GM23338 (cell line): Measurements from ENCODE around the gene SERF2. TPM values are rescaled to one million over a fixed set of nuclear protein-coding genes. Genes with fewer than 3 reads are reported as not detected.

ENCODE experiments used
- microRNA counts: library from miRNA; unstranded; fragments of <30 nt; microRNA quantifications from one replicate; lab custom pipeline; 2017
- microRNA-seq: library from miRNA; unstranded; fragments of <30 nt; microRNA quantifications from one replicate; pipeline ENCODE4, GENCODE V29; 2017
- polyA plus RNA-seq: library from polyadenylated mRNA; unstranded; fragments of >200 nt; fragmentation: Nextera tagmentation; extraction: Ambion mirVana; gene quantifications from 2 replicates; pipeline ENCODE4 v1.2.1, GENCODE V29; 2016
- small RNA-seq: library from RNA; depleted of rRNA; stranded (forward); fragments of <200 nt; gene quantifications from one replicate; pipeline ENCODE3, GENCODE V24; 2014; ENCODE audit warnings: low replicate concordance
- total RNA-seq: library from RNA; depleted of rRNA; stranded (reverse); fragments of >200 nt; shearing (Covaris generic); gene quantifications from 2 replicates; pipeline ENCODE4 v1.2.3, GENCODE V29; 2014; rRNA removed

SERF2 gene
- total and polyA plus RNA-seq, 2 experiments from 2014 or later = 460 to 2,602 TPM

MicroRNA genes within 50 kb of the gene (microRNA counts, 767-probe panel; counts per million panel counts)
- microRNA hsa-miR-1282 (lab: Ali Mortazavi, UCI) = not detected

Small RNAs within 50 kb of the gene (microRNA-seq; reads per million reads assigned to microRNA genes)
- gene MIR1282 = not detected

Small RNAs within 50 kb of the gene (small RNA-seq; reads per million reads assigned to genes)
- not detected for gene MIR1282

Other genes starting within 250 kb of the SERF2 start
- 21.7 and 23.5 TPM in 2 replicates for gene PPIP5K1, start 202.1 kb upstream of the SERF2 start, total RNA-seq
- gene PPIP5K1, start 202.1 kb upstream of the SERF2 start, polyA plus RNA-seq = 4.5 and 5.8 TPM in 2 replicates
- gene CKMT1B, start 198.3 kb upstream of the SERF2 start, total RNA-seq = 28.6 and 31.4 TPM in 2 replicates
- 36.8 and 41.2 TPM in 2 replicates for gene CKMT1B, start 198.3 kb upstream of the SERF2 start, polyA plus RNA-seq
- gene STRC, start 173.5 kb upstream of the SERF2 start, total RNA-seq = 0.19 and 0.45 TPM in 2 replicates
- 0.40 TPM in 1 of 2 replicates, not detected in the other for gene STRC, start 173.5 kb upstream of the SERF2 start, polyA plus RNA-seq
- 1.1 and 4.4 TPM in 2 replicates for gene CATSPER2, start 143.5 kb upstream of the SERF2 start, total RNA-seq
- 0.92 and 1.1 TPM in 2 replicates for gene CATSPER2, start 143.5 kb upstream of the SERF2 start, polyA plus RNA-seq
- gene CKMT1A, start 98.5 kb upstream of the SERF2 start, total RNA-seq = 16.0 and 27.3 TPM in 2 replicates
- 30.9 and 31.1 TPM in 2 replicates for gene CKMT1A, start 98.5 kb upstream of the SERF2 start, polyA plus RNA-seq
- gene PDIA3, start 45.9 kb upstream of the SERF2 start, total RNA-seq = 363 and 371 TPM in 2 replicates
- 585 and 631 TPM in 2 replicates for gene PDIA3, start 45.9 kb upstream of the SERF2 start, polyA plus RNA-seq
- gene ELL3, start 15.4 kb upstream of the SERF2 start, total RNA-seq = 13.6 and 19.2 TPM in 2 replicates
- 12.0 and 14.2 TPM in 2 replicates for gene ELL3, start 15.4 kb upstream of the SERF2 start, polyA plus RNA-seq
- gene SERINC4, start 7.9 kb downstream of the SERF2 start, total RNA-seq = not detected in 2 replicates
- not detected in 2 replicates for gene SERINC4, start 7.9 kb downstream of the SERF2 start, polyA plus RNA-seq
- gene HYPK, start 8.3 kb downstream of the SERF2 start, total RNA-seq = 7.2 and 9.4 TPM in 2 replicates
- gene HYPK, start 8.3 kb downstream of the SERF2 start, polyA plus RNA-seq = 39.6 and 40.1 TPM in 2 replicates
- gene MFAP1, start 32.4 kb downstream of the SERF2 start, total RNA-seq = 18.4 and 24.5 TPM in 2 replicates
- gene MFAP1, start 32.4 kb downstream of the SERF2 start, polyA plus RNA-seq = 33.6 and 34.9 TPM in 2 replicates
- 14.6 and 17.8 TPM in 2 replicates for gene WDR76, start 34.7 kb downstream of the SERF2 start, total RNA-seq
- gene WDR76, start 34.7 kb downstream of the SERF2 start, polyA plus RNA-seq = 8.5 and 9.7 TPM in 2 replicates